ENCODE data around the gene NPR3. TPM values are rescaled to one million over a fixed set of nuclear protein-coding genes. Genes with fewer than 3 reads are reported as not detected.

NPR3 gene
- total RNA-seq, 2 donors from 2014 or later = 0.20 to 0.82 TPM

DNA sequence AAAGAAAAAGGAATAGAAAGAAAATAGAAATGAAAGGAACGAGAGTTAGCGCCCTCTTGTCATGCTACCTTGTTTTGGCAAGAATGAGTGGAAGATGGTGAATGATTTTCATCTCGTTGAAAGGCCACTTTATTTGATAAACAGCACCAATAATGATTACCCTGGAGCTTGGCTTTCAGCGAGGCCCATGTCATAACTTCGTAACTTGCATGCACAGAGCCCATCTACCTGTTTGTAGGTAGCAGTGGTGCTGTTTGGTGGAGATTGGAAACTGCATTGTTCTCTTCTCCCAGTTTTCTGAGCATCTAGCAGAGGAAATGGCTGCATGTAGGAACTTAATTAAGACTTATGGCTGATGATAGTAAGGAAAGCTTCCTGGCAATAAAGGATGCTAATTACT is 59.3 kb downstream of the NPR3 start:
- no peak overlapping the region for H3K4me3 Mint-ChIP-seq
- H3K27me3 Mint-ChIP-seq (ENCODE audit: insufficient read depth) = peaks cover 7% of the 10 kb centered on the region
- Histone ChIP-seq H3K9me3 (ENCODE audit: control insufficient read depth, low read length) (no peaks in the 10 kb centered on the region), H3K4me3 (ENCODE audit: low read length) (no peak overlapping the region), H3K9ac (ENCODE audit: extremely low read depth, low read length, poor library complexity, severe bottlenecking) (no peak overlapping the region), H3K27me3 (ENCODE audit: control insufficient read depth, insufficient read depth, low read length, poor library complexity, severe bottlenecking) (no peaks in the 10 kb centered on the region), H3K36me3 (ENCODE audit: control insufficient read depth, insufficient read depth, low read length) (no peaks in the 10 kb centered on the region), H3K4me1 (ENCODE audit: control insufficient read depth, insufficient read depth, low read length) (no peaks in the 10 kb centered on the region), H3K27ac (ENCODE audit: low read depth, low read length) (no peak overlapping the region)
- H3K36me3 Mint-ChIP-seq (ENCODE audit: low read depth) = no peaks in the 10 kb centered on the region
- H3K27ac Mint-ChIP-seq = no peak overlapping the region
- TF ChIP-seq, protein P1, sequence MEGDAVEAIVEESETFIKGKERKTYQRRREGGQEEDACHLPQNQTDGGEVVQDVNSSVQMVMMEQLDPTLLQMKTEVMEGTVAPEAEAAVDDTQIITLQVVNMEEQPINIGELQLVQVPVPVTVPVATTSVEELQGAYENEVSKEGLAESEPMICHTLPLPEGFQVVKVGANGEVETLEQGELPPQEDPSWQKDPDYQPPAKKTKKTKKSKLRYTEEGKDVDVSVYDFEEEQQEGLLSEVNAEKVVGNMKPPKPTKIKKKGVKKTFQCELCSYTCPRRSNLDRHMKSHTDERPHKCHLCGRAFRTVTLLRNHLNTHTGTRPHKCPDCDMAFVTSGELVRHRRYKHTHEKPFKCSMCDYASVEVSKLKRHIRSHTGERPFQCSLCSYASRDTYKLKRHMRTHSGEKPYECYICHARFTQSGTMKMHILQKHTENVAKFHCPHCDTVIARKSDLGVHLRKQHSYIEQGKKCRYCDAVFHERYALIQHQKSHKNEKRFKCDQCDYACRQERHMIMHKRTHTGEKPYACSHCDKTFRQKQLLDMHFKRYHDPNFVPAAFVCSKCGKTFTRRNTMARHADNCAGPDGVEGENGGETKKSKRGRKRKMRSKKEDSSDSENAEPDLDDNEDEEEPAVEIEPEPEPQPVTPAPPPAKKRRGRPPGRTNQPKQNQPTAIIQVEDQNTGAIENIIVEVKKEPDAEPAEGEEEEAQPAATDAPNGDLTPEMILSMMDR (conservative IDR thresholded peaks at IDR 0.05) = no peak
- H3K4me1 Mint-ChIP-seq = no peaks in the 10 kb centered on the region
- 93% methylated on average over 5 of the region's 5 CpGs for WGBS, 2 experiments (ENCODE audit: insufficient coverage in 1 of 2, insufficient read length in 1 of 2)
- no peak for DNase-seq
- H3K9me3 Mint-ChIP-seq = no peaks in the 10 kb centered on the region

DNA sequence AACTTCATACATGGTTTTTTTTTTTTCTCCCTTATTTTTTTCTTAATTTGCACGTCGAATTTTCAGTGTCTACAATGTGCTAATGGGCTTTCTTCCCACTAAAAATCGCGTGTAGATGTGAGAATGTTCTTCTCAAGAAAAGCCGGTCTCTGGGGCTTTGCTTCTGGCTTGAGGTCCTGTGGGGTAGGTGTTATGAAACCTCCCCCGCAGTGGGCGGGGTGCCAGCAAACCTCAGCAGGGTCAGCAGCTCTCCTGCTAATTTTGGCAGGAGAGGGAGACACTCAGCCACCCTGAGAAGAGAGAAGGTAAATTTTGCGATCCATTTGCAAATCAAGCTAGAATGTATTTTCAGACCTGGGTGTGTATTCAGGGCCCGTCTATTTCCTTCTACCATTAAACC is 59.9 kb downstream of the NPR3 start:
- no peaks in the 10 kb centered on the region for H3K4me1 ChIP-seq (ENCODE audit: control insufficient read depth, insufficient read depth, low read length)

DNA sequence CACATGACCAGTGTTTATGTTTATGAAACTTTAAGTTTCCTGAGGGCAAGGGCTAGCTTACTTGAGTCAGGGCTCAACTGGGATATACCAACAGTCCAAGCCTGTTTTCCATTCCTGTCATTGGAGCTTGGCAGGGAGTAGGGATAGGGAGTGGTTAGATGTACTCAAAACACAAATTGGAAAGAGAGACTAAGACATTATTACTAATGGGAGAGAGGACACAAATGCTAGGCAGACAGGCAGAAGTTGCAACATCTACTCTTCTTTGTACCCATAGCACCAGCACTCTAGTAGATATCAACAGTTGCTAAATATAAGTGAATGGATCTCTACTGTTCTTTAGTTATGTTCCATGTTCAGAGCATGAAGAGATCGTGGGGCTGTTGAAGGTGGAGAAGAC is 62.8 kb downstream of the NPR3 start:
- WGBS, 2 experiments (ENCODE audit: insufficient coverage in 1 of 2, insufficient read length in 1 of 2) = 83% methylated on average over 1 of the region's 1 CpG; no CpG with 5 or more reads in 1 of the 2 experiments
- H3K27me3 Mint-ChIP-seq (ENCODE audit: insufficient read depth) = peaks cover 7% of the 10 kb centered on the region
- Histone ChIP-seq H3K9ac (ENCODE audit: extremely low read depth, low read length, poor library complexity, severe bottlenecking) (no peak overlapping the region), H3K27ac (ENCODE audit: low read depth, low read length) (no peak overlapping the region), H3K36me3 (ENCODE audit: control insufficient read depth, insufficient read depth, low read length) (no peaks in the 10 kb centered on the region), H3K9me3 (ENCODE audit: control insufficient read depth, low read length) (no peaks in the 10 kb centered on the region), H3K4me1 (ENCODE audit: control insufficient read depth, insufficient read depth, low read length) (no peaks in the 10 kb centered on the region), H3K27me3 (ENCODE audit: control insufficient read depth, insufficient read depth, low read length, poor library complexity, severe bottlenecking) (no peaks in the 10 kb centered on the region), H3K4me3 (ENCODE audit: low read length) (no peak overlapping the region)
- no peaks in the 10 kb centered on the region for H3K9me3 Mint-ChIP-seq
- H3K36me3 Mint-ChIP-seq (ENCODE audit: low read depth) = no peaks in the 10 kb centered on the region
- TF ChIP-seq, protein P1 (conservative IDR thresholded peaks at IDR 0.05) = no peak
- H3K27ac Mint-ChIP-seq = no peak overlapping the region
- H3K4me1 Mint-ChIP-seq = no peaks in the 10 kb centered on the region
- no peak for DNase-seq
- H3K4me3 Mint-ChIP-seq = no peak overlapping the region

More for the DNA sequence above, 59.9 kb downstream of the NPR3 start:
- Histone ChIP-seq H3K27me3 (ENCODE audit: control insufficient read depth, insufficient read depth, low read length, poor library complexity, severe bottlenecking) (no peaks in the 10 kb centered on the region), H3K9me3 (ENCODE audit: control insufficient read depth, low read length) (no peaks in the 10 kb centered on the region), H3K36me3 (ENCODE audit: control insufficient read depth, insufficient read depth, low read length) (no peaks in the 10 kb centered on the region), H3K9ac (ENCODE audit: extremely low read depth, low read length, poor library complexity, severe bottlenecking) (no peak overlapping the region), H3K4me3 (ENCODE audit: low read length) (no peak overlapping the region), H3K27ac (ENCODE audit: low read depth, low read length) (no peak overlapping the region)
- DNase-seq = no peak
- Mint-ChIP-seq H3K4me1 (no peaks in the 10 kb centered on the region), H3K36me3 (ENCODE audit: low read depth) (no peaks in the 10 kb centered on the region), H3K27me3 (ENCODE audit: insufficient read depth) (peaks cover 7% of the 10 kb centered on the region), H3K9me3 (no peaks in the 10 kb centered on the region), H3K4me3 (no peak overlapping the region), H3K27ac (no peak overlapping the region)
- 89% methylated on average over 9 of the region's 9 CpGs; no CpG with 5 or more reads in 1 of the 2 experiments for WGBS, 2 experiments (ENCODE audit: insufficient coverage in 1 of 2, insufficient read length in 1 of 2)
- TF ChIP-seq, protein P1 (conservative IDR thresholded peaks at IDR 0.05) = no peak

Measured in endodermal cell (in vitro differentiated cells).